IMR-90 (cell line): ENCODE data around the gene CUEDC2.

Experiments used
- BHLHE40 ChIP-seq: fragments of 150-350 bp; IDR thresholded peaks from 2 replicates; pipeline ENCODE4 v1.6.1; 2016; ENCODE audit warnings: mild to moderate bottlenecking, low read depth, low read length
- CEBPB ChIP-seq: IDR thresholded peaks from 2 replicates; pipeline ENCODE4 v1.6.1; 2012; ENCODE audit warnings: low read depth, low read length, improper control_type of control experiment
- ELK1 ChIP-seq: fragments of 150-350 bp; IDR thresholded peaks from 2 replicates; pipeline ENCODE4 v1.6.1; 2016; ENCODE audit warnings: low read depth, mild to moderate bottlenecking, low read length, moderate library complexity, borderline replicate concordance
- FOS ChIP-seq: fragments of 150-350 bp; IDR thresholded peaks from 2 replicates; pipeline ENCODE4 v1.6.1; 2016; ENCODE audit warnings: low read depth, low read length
- MAFK ChIP-seq: IDR thresholded peaks from 2 replicates; pipeline ENCODE4 v1.6.1; 2012; ENCODE audit warnings: low read depth, low read length, improper control_type of control experiment
- MXI1 ChIP-seq: IDR thresholded peaks from 2 replicates; pipeline ENCODE4 v1.6.1; 2012; ENCODE audit warnings: low read depth, mild to moderate bottlenecking, low read length, moderate library complexity, borderline replicate concordance
- NFE2L2 ChIP-seq: fragments of 150-350 bp; IDR thresholded peaks from 2 replicates; pipeline ENCODE4 v1.6.1; 2016; ENCODE audit warnings: low read depth, mild to moderate bottlenecking, low read length
- POLR2A ChIP-seq: IDR thresholded peaks from 2 replicates; pipeline ENCODE4 v1.6.1; 2012; ENCODE audit warnings: mild to moderate bottlenecking, low read depth, low read length
- RFX5 ChIP-seq: IDR thresholded peaks from 2 replicates; pipeline ENCODE4 v1.8.0; 2012; ENCODE audit warnings: low read depth, mild to moderate bottlenecking, low read length, moderate library complexity
- TF ChIP-seq, protein P1 (sequence below): conservative IDR thresholded peaks from 2 replicates; pipeline ENCODE4 v1.5.1; 2012; ENCODE audit warnings: mild to moderate bottlenecking, low read depth, low read length, improper control_type of control experiment

DNA sequence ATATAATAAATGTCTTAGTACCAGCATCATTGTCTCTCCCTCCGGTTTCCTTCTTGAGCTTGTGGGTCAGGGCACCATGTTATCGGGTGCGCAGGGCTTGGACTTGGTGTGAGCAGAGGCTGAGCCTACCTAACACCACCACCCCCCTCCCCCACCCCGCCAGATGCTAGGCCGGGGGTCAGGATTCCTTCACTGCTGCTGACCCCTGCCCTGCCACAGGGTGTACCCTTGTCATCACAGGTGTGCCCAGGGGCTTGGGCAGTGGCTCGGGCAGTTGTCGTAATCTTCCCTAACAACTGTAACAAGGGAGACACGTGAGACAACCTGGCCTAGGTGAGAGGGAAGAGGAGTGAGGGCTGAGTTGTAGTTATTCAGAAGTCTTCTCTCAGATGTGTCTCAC is 49.5 kb downstream of the CUEDC2 start:
- TF ChIP-seq, protein P1, sequence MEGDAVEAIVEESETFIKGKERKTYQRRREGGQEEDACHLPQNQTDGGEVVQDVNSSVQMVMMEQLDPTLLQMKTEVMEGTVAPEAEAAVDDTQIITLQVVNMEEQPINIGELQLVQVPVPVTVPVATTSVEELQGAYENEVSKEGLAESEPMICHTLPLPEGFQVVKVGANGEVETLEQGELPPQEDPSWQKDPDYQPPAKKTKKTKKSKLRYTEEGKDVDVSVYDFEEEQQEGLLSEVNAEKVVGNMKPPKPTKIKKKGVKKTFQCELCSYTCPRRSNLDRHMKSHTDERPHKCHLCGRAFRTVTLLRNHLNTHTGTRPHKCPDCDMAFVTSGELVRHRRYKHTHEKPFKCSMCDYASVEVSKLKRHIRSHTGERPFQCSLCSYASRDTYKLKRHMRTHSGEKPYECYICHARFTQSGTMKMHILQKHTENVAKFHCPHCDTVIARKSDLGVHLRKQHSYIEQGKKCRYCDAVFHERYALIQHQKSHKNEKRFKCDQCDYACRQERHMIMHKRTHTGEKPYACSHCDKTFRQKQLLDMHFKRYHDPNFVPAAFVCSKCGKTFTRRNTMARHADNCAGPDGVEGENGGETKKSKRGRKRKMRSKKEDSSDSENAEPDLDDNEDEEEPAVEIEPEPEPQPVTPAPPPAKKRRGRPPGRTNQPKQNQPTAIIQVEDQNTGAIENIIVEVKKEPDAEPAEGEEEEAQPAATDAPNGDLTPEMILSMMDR = no peak
- TF ChIP-seq MXI1 (no peak), RFX5 (no peak), ELK1 (no peak), POLR2A (no peak), BHLHE40 (no peak), FOS (no peak), MAFK (no peak), NFE2L2 (no peak), CEBPB (no peak)
